ENCODE results near the gene C1QTNF12. TPM values are rescaled to one million over a fixed set of nuclear protein-coding genes. Genes with fewer than 3 reads are reported as not detected.

Gene C1QTNF12
- total RNA-seq, 1 experiment from 2014 or later: 4.4 TPM

DNA sequence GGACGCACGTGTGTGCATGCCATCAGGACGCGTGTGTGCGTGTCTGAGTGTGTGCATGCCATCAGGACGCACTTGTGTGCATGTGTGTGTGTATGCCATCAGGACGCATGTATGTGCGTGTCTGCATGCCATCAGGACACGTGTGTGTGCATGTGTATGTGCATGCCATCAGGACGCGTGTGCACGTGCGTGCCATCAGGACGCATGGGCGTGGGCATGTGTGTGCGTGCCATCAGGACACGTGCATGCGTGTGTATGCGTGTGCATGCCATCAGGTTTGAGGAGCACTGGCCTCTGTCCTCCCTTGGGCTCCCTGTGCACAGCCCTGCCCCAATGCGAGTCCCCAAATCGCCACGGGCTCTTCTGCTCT, 12.6 kb upstream of the C1QTNF12 start:
- H4K8ac ChIP-seq (replicated peaks; ENCODE audit: insufficient read length, low read depth, low read length): no peak overlapping the region
- H3K27ac ChIP-seq (ENCODE audit: insufficient read length, low read depth, low read length): no peak overlapping the region
- no peak overlapping the region for H3K14ac ChIP-seq (ENCODE audit: insufficient read depth, low read length)
- no peaks in the 10 kb centered on the region for H3K4me1 ChIP-seq (ENCODE audit: insufficient read depth, low read length)
- peaks cover 3% of the 10 kb centered on the region; the same call in 1 of the 2 replicates for H3K27me3 Mint-ChIP-seq (ENCODE audit: low read depth)
- no peaks in the 10 kb centered on the region for H3K23me2 ChIP-seq (ENCODE audit: insufficient read length, low read depth, low read length, poor library complexity, severe bottlenecking)
- H2BK120ac ChIP-seq (ENCODE audit: low read depth, low read length, poor library complexity, severe bottlenecking): no peak overlapping the region
- no CpG with 5 or more reads among the region's 22 CpGs for WGBS (ENCODE audit: extremely low coverage, insufficient read length, low lambda C conversion rate)
- no peak overlapping the region for H2AK5ac ChIP-seq (ENCODE audit: insufficient read length, low read length)
- TF ChIP-seq, protein P1, sequence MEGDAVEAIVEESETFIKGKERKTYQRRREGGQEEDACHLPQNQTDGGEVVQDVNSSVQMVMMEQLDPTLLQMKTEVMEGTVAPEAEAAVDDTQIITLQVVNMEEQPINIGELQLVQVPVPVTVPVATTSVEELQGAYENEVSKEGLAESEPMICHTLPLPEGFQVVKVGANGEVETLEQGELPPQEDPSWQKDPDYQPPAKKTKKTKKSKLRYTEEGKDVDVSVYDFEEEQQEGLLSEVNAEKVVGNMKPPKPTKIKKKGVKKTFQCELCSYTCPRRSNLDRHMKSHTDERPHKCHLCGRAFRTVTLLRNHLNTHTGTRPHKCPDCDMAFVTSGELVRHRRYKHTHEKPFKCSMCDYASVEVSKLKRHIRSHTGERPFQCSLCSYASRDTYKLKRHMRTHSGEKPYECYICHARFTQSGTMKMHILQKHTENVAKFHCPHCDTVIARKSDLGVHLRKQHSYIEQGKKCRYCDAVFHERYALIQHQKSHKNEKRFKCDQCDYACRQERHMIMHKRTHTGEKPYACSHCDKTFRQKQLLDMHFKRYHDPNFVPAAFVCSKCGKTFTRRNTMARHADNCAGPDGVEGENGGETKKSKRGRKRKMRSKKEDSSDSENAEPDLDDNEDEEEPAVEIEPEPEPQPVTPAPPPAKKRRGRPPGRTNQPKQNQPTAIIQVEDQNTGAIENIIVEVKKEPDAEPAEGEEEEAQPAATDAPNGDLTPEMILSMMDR (conservative IDR thresholded peaks at IDR 0.05): no peak
- peaks cover 36 to 80% (median 66%) of the 10 kb centered on the region in 3 experiments; a peak in 6 of 7 replicates for H3K36me3 Mint-ChIP-seq (ENCODE audit: insufficient read depth in 1 of 3, low read depth in 3 of 3)
- H3K9me3 Mint-ChIP-seq: no peaks in the 10 kb centered on the region; a peak in 2 of 5 replicates
- H2BK15ac ChIP-seq (ENCODE audit: low read depth, low read length): no peak overlapping the region
- no peak overlapping the region for H3K18ac ChIP-seq (ENCODE audit: insufficient read length, low read depth, low read length)
- H3T11ph ChIP-seq (ENCODE audit: low read length): no peak overlapping the region
- H4K91ac ChIP-seq (ENCODE audit: insufficient read length, low read depth, low read length): no peak overlapping the region
- H2BK12ac ChIP-seq (ENCODE audit: insufficient read length, low read depth, low read length): no peak overlapping the region
- peaks cover 14 to 27% of the 10 kb centered on the region in 2 experiments for H3K4me1 Mint-ChIP-seq
- H3K9ac ChIP-seq (ENCODE audit: extremely low read depth, insufficient read length, low read length): no peak overlapping the region
- peak overlapping the region in 2 of 3 experiments; percentile 86 to 92; a peak in 3 of 7 replicates for H3K27ac Mint-ChIP-seq
- DNase-seq: no peak
- no peak overlapping the region; a peak in 1 of 5 replicates for H3K4me3 Mint-ChIP-seq
- H3K79me2 ChIP-seq (ENCODE audit: insufficient read depth, low read length): no peaks in the 10 kb centered on the region
- H3K4ac ChIP-seq (ENCODE audit: low read depth, low read length): no peak overlapping the region
- H2BK20ac ChIP-seq (ENCODE audit: low read depth, low read length, poor library complexity, severe bottlenecking): no peak overlapping the region
- no peak overlapping the region for H2BK5ac ChIP-seq (ENCODE audit: insufficient read length, low read length)
- H3K27me3 ChIP-seq (ENCODE audit: insufficient read depth, low read length): no peaks in the 10 kb centered on the region
- no peak overlapping the region for H3K4me2 ChIP-seq (ENCODE audit: insufficient read depth, insufficient read length, low read length)
- H4K20me1 ChIP-seq (ENCODE audit: control insufficient read depth, insufficient read depth, insufficient read length): no peaks in the 10 kb centered on the region
- H2AFZ ChIP-seq (ENCODE audit: low read length): no peak overlapping the region
- H3K23ac ChIP-seq (ENCODE audit: insufficient read length, low read depth, low read length): no peak overlapping the region
- no peaks in the 10 kb centered on the region for H3K9me3 ChIP-seq (ENCODE audit: control insufficient read depth, low read depth, low read length)
- H3K79me1 ChIP-seq (ENCODE audit: insufficient read depth, low read depth, low read length, poor library complexity, severe bottlenecking): no peaks in the 10 kb centered on the region
- H4K5ac ChIP-seq (ENCODE audit: insufficient read length, low read depth, low read length): peak overlapping the region; percentile 4
- no peak overlapping the region for H3K56ac ChIP-seq (ENCODE audit: insufficient read length, low read depth, low read length)
